AG08395 (cell line): Measurements from ENCODE around the gene AGAP1.
A peak's percentile ranks its signal among the peaks of the same experiment; 100 is the strongest.

Experiments
- DNase-seq: peaks from one replicate; pipeline ENCODE4 v3.0.0; 2012; ENCODE audit warnings: mixed read lengths, low spot score

AGAP1 gene

GRCh38 chr2:235870515-235870914, 376.7 kb downstream of the AGAP1 start:
- DNase-seq = no peak

DNA sequence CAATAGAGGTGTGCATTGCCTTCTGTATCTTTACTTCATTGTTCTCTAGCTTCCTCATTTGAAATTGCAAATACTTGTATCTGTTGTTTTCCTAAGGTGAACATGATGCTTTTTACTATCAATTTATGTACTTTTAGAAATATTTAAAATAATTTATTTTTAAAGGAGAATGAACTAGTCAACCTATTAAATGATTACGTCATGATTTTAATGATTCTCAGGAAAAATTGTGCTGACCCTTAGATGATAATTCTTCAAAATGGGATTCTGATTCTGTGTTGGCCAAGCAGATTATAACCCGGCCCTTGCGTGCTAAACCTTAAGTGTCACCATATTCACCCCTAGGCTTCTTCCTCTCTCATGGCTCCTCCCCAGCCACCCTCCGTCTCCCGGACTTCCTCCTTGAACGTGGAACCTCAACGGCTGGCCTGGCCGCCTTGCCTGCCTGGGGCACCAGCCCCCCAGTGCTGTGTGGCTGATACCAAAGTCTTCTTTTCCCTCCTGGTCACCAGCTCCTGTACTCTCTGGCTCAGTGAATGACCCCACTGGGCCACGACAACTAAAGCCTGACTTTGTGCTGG, 382.3 kb downstream of the AGAP1 start:
- no peak for DNase-seq

DNA sequence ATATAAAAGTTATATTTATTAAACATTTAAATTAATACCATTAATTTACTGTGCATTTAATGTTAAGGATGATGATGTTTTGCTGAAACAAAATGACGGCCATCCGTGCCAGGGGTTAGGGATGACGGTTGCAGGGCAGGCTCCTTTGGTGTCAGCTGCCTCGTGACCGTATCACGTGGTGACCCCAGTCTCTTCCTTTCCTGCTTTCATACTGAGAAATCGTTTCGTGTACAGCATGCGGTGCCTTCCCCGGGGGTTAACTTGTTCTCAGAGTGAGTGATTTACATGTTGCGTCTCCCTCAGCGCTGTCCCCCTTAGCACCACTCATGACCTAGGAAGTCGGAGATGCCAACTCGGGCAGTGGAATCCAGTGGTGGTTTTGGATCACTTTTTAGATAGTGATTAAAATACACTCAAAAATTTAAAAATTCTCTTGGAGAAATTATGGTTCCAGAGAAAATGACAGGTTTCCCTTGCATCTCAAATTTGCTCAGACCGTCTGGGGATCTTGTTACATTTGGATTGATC, 383.5 kb downstream of the AGAP1 start:
- DNase-seq = no peak

- no peak for DNase-seq
Observed at GRCh38 chr2:235879116-235879515, 385.3 kb downstream of the AGAP1 start.

DNA sequence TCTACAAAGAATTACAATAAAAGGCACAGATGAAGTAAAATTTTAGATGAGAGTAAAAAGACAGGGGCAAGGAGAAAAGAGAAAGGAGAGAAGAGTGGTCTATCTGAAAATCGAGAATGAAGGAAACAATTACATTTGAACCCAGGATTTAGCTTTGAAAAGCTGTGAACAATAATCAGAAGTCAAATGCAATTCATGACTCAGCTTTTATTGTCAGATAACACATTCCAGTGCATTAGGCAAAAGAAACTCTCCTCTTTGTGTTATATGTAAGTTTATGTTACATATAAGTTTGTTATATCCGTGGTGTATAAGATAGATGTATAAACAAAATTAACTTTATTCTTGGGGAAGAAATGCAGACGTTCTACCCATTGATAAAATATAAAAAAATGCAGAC, 389.8 kb downstream of the AGAP1 start:
- no peak for DNase-seq

GRCh38 chr2:235889302-235889630, 395.4 kb downstream of the AGAP1 start:
- DNase-seq = no peak

- DNase-seq = no peak
Observed at GRCh38 chr2:235893129-235893698, 399.4 kb downstream of the AGAP1 start.

DNA sequence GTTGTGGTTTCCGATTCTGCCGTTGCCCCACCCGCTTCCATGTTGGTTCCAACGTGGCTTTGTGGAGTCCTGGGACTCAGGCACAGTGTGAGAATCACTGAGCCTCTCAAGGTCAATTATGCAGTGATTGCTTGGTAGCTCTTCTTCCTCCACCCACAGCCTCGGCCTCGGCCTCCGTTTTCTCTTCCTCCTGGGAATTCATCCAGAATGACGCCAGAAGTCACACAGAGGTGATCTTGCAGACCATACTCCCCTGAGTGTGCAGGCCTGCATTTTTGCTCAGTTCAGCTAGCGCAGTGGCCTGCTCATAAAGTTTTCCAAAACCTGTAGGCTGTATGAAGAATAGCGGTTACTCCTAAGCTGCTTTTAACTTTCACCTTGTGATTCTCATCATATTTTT, 401.0 kb downstream of the AGAP1 start:
- no peak for DNase-seq

- DNase-seq = no peak
Observed at GRCh38 chr2:235896061-235896460, 402.2 kb downstream of the AGAP1 start.

DNA sequence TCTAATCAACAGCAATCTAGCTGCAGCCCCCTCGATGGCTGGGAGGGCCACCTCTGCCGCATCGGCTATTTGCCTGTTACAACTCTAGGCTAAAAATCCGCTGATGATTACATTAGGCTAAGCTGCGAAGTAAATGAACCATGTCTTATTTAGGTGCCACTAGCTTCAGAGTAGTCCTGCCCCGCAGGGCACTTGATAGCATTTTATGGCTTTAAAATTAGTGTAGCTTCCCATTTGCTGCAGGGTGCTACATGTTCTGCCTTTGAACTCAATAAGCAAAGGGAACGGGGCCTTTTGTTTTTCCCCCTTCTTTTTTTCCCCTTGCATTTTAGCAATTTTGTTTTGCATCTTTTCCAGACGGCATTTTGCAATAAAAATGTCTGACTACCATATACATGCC, 404.1 kb downstream of the AGAP1 start:
- DNase-seq = no peak

DNA sequence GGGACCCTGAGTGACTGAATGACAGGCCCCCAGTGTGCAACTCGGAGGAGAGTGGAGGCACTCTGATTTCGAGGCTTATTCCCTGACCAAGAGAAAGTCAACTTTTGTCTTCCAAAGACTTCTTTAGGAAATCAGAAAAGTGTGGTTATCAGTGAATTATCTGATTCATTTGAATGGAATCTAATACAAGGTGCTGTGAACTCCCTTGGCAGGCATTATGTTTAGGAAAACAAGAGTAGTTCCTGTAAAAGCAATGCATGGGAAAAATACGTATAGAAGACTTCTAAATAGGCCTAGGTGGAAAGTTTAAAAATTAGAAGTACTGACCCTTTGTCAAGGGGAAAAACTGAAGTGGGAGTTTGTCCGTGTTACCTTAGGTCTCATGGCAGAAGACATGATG, 404.9 kb downstream of the AGAP1 start:
- no peak for DNase-seq

GRCh38 chr2:235900631-235901030, 406.8 kb downstream of the AGAP1 start:
- peak; percentile 11 for DNase-seq

GRCh38 chr2:235901243-235901642, 407.4 kb downstream of the AGAP1 start:
- no peak for DNase-seq

DNA sequence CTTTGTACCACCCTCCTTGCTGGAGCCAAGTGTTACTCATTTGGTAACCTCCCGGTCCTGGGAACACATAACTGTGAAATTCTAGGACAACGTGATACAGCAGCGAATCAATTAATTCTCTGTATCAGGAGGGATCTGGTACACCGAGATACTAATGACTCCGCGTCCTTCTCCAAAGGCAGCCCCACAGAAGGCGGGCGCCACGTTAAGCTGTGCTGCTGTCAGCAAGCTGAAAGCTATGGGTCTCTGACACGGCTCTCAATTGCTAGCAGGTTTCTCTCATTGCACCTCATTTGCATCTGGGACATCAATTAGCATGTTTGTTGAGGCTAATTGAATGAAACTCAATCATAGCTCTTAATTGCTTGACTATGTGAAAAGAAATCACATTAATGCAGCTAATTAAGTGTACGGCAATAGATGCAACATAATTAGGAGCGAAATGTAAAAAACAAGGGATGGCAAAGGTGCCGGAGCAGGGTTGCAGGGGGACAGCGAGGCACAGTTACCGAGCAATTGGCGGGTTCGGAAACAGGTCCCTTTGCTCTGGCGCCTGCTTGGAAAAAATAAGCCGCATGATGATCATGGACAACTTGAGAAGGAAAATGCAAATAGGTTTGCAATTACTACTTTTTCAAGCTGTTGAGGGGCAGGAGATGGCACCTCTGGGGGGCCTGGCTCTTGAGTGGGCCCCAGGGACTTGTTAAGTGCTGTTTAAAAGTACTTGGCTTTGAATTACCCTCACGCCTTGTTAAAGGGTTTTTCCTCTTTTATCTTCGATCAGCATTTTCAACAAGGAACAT, 410.1 kb downstream of the AGAP1 start:
- DNase-seq = no peak

- DNase-seq = no peak
Observed at GRCh38 chr2:235904585-235904931, 410.7 kb downstream of the AGAP1 start.

DNA sequence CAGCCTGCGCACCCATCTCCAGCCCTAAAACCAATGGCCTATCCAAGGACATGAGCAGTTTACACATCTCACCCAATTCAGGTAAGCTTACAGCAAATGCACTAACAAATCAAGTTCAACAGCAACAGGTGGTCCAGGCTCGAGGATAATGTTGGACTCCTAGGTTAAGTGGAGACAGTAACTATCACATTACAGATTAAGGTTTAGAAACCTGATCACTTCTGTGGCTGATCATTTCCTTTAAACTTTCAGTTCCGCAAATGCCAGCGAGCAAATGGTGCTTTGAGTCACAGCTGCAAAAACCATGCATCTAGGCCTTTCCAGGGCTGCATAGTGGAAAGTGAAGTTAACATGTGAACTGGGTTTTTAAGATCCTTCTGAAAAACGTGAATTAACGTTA, 415.0 kb downstream of the AGAP1 start:
- DNase-seq = no peak

GRCh38 chr2:235909358-235909757, 415.5 kb downstream of the AGAP1 start:
- no peak for DNase-seq

- no peak for DNase-seq
Observed at GRCh38 chr2:235910067-235910466, 416.2 kb downstream of the AGAP1 start.

DNA sequence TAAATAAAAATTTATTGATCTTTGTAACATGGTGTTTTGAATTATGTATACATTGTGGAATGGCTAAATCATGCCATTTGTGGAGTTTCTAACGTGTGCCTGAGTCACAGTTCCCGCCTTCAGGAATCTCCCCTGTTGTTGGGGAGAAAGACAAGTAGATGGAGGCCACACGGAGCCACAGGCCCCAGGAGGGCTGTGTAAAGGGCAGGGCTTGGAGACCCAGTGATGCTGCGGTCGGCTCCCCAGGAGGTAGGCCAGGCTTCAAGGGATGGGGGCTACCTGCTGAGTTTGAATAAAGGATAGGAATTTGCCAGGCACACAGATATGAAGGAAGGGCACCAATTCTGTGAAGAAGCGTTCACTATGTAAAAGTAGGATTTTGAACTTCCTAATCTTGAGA, 417.3 kb downstream of the AGAP1 start:
- DNase-seq = no peak

- DNase-seq = no peak
Observed at GRCh38 chr2:235911633-235912233, 417.9 kb downstream of the AGAP1 start.

- DNase-seq = no peak
Observed at GRCh38 chr2:235914756-235915155, 420.9 kb downstream of the AGAP1 start.

GRCh38 chr2:235917506-235917905, 423.7 kb downstream of the AGAP1 start:
- no peak for DNase-seq

DNA sequence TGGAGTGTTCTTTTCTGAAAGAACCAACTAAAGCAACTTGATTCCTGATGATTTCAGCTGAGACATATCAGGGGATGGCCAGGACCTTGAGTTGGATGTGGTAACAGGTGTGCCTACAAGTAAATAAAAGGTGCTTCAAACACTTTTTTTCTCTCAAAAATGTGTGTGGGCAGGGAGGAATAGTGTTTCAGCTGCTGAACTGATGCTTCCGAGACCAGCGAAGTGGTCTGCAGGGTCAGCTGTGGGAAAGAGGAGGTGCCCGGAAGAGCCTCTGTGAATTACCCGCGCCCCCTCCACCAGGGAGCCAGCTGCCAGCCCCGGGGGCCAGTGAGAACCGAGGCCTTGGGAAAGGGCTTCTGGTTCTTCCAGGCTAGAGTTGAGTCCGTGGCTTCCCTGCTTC, 425.0 kb downstream of the AGAP1 start:
- DNase-seq = no peak
